ENCODE results near the gene CFAP73.
A peak's percentile ranks its signal among the peaks of the same experiment; 100 is the strongest.

Gene CFAP73

DNA sequence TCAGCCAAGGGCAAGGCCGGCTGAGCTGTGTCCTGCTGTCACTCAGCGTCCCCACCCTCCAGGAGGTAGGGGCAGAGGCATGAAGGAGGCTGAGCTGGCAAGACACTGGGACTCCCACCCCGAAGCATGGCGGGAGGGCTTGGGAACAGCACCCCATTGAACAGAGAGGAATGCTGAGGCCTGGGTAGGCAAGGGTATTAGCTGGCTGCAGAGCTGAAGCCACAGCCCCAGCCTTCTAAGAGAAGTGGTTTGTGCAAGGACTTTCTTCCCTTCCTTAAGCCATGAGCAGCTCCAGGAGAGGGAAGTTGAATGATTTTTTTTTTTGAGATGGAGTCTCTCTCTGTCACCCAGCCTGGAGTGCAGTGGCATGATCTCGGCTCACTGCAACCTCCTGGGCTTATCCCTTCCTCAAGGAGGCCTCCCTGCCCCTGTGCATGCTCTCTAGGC, 6.6 kb upstream of the CFAP73 start:
- DNase-seq: no peak

DNA sequence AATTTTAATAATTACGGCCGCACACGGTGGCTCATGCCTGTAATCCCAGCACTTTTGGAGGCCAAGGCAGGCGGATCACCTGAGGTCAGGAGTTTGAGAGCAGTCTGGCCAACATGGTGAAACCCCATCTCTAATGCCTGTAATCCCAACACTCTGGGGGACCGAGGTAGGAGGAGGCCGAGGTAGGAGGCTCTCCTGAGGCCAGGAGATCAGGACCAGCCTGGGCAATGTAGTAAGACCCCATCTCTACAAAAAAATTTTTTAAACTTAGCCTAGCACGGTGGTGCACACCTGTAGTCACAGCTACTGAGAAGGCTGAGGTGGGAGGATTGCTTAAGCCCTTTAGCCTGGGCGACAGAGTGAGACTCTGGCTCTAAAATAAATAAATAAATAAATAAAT, 5.6 kb upstream of the CFAP73 start:
- DNase-seq: no peak

DNA sequence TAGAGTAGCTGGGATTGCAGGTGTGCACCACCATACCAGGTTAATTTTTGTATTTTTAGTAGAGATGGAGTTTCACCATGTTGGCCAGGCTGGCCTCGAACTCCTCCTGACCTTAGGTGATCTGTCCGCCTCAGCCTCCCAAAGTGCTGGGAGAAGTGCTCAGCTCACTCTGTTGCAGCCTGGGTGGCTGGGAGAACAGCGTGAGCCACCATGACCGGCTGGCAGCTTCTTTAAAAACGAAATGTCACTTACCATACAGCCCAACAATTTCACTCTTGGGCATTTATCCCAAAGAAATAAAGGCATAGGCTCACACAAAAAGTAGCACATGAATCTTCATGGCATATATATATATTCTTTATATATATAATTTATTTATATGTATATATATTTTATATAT, 4.7 kb upstream of the CFAP73 start:
- no peak for DNase-seq

DNA sequence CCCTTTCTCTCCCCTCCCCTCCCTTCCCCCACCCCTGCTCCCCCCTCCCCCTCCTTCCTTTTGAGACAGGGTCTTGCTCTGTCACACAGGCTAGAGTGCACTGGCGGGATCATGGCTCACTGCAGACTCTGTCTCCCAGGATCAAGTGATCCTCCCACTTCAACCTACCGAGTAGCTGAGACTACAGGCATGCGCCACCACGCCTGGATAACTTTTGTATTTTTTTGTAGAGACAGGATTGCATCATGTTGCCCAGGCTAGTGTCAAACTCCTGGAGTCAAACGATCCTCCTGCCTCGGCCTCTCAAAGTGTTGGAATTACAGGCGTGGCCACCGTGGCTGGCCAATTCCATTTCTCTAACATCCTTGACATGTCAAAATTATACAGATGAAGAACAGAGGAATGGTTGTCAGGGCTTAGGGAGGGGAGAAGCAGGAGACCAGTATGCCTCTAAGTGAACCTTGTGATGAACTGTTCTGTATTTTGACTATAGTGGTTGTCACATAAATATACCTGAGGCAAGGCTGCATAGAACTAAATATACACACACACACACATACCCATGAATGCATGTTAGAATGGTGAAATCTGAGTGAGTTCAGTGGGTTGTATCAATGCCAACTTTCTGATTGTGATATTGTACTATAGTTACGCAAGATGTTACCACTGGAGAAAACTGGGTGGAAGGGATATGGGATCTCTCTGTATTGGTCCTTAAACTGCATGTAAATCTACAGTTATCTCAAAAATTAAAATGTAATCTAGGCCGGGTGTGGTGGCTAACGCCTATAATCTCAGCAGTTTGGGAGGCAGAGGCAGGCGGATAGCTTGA, 3.6 kb upstream of the CFAP73 start:
- DNase-seq: no peak

DNA sequence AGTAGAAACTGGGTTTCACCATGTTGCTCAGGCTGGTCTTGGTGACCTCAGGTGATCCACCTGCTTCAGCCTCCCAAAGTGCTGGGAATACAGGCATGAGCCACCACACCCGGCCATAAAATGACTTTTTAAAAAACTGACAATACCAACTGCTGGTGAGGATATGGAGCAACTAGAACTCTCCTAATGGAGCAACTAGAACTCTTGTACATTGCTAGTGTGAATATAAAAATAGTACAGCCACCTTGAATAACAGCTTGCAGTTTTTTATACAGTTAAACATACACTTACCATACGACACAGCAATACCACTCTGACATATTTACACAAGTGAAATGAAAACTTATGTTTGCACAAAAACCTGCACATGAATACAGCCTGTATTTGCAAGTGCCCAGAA, 2.5 kb upstream of the CFAP73 start:
- DNase-seq: no peak

DNA sequence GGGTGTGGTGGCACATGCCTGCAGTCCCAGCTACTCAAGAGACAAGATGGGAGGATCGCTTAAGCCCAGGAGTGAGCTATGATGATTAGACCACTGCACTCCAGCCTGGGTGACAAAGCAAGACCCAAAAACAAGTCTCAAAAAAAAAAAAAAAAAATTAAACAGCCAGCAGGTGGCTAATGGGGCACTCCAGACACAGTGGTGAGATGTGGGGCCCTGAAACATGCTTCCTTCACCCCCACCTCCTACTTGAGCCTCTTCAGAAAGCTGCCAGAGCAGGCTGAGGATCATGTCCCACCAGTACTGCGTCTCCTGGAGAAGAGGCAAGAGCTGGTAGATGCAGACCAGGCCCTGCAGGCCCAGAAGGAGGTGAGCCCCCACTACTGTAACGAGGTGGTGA, 2.1 kb downstream of the CFAP73 start:
- DNase-seq: no peak

DNA sequence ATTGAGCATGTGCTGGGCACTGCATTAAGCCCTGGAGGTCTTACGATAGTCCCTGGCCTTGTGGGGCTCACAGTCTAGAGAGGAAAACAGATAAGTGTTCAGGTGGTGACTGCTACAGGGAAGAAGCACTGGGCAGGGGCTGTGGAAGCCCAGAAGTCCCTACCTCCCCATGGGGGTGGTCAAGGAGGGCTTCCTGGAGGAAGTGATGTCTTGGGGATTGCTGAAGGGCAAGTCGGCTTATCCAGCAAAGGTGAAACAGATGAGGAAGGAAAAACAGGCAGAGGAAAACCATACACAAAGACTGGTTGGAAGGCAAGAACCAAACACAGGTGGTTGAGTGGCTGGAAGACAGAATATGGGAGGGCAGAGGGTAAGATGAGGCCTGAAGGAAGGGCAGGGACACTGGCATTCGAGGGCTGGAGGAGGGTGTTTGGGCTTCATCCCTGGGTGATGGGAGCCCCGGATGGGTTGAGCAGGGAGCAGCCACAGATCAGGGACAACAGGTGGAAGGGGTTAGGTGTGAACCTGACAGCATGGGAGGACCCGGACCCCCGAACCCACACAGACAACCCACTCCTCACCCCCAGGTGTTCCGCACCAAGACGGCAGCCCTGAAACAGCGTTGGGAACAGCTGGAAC, 2.8 kb downstream of the CFAP73 start:
- DNase-seq: no peak

DNA sequence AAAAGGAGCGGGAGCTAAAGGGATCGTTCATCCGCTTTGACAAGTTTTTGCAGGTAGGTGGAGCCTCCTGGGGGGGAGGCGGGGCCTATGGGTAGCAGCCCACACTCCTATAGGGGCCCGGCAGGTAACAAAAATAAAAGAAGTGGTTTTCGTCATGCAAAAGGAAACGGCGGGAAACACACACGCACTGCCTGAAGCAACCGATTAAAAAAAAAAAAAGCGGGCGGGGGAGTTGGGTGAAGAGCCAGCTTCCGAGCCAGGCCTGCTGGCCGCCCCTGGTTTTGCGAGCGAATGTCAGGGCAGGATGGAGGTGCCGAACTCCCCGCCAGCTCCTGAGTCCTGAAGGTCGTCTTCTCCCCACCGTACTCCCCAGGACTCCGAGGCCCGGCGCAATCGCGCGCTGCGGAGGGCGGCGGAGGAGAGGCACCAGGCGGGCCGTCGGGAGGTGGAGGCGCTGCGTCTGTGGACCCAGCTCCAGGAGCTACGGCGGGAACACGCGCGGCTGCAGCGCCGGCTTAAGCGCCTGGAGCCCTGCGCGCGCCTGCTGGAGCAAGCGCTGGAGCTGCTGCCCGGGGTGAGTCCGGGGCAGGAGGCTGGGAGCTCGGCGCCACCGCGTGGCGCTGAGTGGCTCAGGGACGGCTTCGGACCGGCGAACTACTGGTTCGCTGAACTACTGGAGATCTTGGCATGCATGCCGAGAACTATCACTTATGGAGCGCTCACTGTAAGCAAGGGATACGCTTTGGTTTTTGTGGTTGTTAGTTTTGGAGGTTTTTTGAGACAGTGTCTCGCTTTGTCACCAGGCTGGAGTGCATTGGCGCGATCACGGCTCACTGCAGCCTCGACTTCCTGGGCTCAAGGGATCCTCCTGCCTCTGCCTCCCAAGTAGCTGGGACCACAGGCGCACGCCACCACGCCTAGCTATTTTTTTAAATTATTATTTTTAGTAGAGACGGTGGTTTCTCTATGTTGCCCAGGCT, 3.6 kb downstream of the CFAP73 start:
- peak; percentile 38 for DNase-seq

DNA sequence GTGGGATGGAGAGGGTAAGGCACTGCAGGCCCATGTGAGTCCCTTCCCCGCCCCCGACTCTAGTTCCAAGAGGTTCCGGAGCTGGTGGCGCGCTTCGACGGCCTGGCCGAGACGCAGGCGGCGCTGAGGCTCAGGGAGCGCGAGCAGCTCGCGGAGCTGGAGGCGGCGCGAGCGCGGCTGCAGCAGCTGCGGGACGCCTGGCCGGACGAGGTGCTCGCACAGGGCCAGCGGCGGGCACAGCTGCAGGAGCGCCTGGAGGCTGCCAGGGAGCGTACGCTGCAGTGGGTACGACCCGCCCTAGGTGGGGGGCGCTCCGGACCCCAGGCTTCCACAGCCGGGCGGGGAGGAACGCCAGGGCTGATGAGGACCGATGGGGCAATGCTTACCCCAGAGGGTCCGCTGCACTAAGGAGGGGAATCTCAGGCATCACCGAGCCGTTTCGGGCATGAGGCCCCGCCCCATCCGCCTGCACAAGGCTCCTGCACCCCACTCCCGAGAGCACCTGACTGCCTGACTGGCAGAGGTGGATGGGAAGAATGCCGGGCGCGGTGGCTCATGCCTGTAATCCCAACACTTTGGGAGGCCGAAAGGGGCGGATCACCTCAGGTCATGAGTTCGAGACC, 4.9 kb downstream of the CFAP73 start:
- DNase-seq: no peak

DNA sequence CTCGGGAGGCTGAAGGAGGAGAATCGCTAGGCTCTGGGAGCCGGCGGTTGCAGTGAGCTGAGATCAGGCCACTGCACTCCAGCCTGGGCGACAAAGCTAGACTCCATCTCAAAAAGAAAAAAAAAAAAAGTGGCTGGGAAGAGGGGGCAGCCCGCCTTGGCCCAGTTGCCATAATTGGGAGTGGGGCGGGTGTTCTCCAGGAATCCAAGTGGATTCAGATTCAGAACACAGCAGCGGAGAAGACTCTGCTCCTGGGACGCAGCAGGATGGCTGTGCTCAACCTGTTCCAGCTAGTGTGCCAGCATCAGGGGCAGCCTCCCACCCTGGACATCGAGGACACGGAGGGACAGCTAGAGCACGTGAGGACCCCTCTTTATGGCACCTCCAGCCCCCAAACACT, 5.5 kb downstream of the CFAP73 start:
- no peak for DNase-seq

DNA sequence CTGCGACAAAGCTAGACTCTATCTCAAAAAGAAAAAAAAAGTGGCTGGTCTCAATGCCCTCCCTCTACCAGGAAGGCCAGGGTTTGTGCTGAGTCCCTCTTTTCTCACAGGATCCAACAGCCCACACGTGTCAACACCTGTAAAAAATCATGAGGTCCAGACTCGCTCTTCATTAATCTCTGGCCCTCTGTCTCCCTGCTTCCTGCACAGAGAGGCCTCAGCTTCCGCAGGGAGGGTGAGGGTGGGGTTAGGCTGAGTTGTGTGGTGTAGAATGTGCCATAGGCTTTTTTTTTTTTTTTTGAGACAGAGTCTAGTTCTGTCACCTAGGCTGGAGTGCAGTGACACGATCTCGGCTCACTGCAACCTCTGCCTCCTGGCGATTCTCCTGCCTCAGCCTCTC, 6.1 kb downstream of the CFAP73 start:
- no peak for DNase-seq

DNA sequence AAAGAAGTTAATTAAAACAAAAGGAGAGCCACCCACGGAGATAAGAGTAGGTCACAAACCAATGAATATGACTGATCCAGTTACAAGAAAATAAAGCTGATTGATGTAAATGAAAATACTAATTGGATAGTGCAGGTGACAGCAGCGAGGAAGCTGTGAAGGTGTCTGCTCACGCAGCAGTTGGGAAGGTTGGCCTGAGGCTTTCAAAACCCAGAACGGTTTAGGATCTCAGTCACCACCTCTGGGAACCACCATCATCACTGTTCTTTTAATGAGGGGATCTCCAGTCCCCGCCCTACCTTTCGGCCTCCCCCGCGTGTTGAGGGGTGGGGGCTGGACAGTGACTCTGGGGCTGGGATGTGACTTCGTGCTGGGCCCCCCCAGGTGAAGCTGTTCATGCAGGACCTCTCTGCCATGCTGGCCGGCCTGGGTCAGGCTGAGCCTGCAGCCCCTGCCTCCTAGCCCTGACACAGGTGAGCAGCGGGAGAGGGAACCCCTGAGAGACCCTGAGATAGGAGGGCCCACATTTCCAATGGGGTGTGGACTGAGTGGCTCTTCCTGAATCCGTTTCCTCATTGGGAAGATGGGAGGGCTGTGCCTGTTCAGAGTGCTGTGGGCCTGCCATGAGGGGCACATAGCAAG, 7.8 kb downstream of the CFAP73 start:
- DNase-seq: no peak

DNA sequence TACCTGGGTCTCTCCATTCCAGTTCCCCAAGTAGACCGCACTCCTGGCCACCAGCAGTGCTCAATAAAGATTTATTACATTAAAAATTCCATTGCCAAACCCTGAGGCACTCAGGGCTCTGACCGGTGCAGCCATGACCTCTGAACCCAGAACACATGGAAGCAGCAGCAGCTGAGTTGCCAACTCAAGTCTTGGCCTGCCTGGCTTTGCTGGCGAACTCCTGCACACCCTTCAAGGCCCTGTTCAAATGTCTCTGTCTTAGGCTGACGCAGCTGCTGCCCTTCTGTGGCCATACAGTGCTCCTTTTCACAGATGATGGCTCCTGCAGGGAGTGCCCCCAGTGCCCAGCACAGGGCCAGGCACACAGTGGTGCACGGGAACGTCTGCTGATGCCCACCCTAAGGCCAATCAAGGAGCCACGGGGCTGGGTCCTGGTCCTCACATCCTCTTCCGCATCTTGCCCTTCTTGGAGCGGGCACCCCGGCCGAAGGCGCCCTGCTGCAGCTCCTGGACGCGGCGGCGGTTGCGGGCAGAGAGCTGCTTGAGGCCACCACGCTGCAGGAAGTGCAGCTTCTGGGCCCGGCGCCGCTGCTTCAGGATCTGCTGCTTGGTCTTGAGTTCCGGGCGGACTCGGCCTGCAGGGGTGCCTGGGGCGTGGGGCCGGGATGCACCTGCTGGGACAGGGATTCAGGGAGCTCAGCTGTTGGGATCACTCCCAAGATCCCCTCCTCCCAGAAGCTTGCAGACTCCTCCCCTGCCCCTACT, 9.1 kb downstream of the CFAP73 start:
- no peak for DNase-seq

DNA sequence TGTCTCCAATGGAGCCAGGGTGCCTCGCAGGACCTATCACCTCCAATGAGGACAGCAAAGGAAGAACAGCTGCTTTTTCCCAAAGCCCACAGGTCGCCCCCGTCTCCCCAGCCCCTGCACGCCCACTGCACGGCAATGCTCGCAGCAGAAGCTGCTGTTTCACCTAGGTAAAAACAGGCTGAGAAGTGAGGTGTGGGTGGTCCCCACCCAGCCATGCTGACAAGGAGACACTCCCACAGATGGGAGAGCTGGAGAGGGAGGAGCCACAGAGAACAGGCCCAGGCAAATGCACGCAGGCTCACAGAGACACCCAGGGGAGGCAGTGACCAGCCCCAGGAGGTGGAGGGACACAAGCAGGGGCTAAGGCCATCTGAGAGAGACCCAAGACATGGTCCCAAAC, 10.4 kb downstream of the CFAP73 start:
- no peak for DNase-seq

DNA sequence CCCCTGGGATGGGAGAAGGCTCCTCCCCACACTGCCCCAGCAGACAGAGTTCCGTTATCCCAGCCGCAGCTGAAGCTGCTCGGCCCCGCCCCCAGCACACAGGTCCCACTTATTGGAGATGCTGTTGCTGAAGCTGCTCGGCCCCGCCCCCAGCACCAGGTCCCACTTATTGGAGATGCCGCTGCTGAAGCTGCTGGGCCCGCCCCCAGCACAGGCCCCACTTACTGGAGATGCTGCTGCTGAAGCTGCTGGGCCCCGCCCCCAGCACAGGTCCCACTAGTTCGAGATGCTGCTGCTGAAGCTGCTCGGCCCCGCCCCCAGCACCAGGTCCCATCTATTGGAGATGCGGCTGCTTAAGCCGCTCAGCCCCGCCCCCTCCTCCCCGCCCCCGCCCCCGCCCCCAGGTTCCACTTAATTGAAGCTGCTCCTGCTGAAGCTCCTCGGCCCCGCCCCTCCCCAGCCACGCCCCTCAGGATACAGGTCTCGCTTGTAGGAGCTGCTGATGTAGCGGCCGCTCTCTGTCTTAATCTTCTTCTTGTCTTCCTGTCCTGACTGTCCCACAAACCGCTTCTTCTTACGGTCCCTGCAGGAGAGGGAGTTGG, 12.0 kb downstream of the CFAP73 start:
- no peak for DNase-seq

DNA sequence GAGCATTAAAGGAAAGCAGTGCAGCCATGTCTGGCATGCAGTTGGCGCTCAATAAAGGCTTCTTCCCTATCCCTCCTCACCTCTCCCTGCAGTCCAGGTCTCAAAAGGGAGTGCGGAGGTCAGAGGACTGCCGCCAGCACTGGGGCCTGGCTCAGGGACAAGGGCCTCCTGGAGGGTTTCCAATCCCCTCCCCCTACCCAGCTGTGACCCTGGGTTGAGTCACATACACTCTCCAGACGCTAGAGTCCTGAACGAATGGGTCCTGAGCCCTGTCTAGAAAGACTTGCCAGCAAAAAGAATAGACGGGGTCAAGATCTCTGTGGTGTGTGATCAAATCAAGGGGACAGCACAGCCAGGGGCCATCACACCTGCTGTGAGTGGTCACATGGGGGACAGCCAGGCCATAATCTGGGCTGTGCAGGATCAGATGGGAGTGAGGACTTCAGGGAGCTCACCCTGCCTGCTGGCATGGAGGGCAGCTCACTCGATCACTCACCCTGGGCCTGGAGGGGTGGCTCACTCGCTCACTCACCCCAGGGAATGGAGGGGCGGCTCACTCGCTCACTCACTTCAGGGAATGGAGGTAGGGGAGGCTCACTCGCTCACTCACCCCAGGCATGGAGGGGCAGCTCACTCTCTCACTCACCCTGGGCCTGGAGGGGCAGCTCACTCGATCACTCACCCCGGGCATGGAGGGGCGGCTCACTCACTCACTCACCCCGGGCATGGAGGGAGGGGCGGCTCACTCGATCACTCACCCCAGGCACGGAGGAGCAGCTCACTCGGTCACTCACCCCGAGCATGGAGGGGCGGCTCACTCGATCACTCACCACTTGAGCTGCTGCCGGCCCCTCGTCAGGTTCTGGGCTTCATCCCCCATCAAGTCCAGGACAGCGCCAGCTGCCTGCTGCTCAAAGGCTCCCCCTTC, 12.8 kb downstream of the CFAP73 start:
- DNase-seq: no peak

DNA sequence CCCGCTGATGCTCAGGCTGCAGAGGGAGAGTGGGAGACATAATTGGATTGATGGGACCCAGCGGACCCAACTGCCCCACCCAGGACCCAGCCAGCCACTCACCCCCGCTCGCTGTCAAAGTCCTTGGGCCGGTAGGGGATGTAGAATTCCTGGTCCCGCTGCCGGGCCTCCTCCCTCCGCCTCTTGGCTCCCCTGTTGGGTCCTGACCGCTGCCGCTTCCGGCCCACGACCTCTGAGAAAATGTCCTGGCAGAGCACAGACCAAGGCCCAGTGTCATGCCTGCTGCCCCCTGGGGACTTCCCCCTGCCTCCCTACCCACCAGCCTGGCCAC, 13.5 kb downstream of the CFAP73 start:
- DNase-seq: no peak

DNA sequence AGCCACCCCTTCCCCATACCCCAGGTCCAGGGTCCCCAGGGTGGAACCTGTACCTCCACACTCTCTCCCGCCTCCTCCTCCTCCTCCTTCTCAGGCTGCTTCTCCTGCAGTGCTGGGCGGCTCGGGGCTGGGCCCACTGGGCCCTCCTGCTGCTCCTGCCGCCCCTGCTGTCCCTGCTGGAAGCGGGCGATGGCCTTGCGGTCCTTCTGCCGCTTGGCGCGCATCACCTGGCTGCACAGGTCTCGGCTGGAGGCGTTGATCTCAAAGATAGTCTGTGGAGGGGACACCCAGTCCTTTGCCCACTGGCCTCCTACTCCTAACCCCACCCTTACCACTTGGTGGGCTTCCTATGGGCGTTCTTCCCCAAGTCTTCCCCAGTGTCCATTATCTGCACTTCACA, 14.5 kb downstream of the CFAP73 start:
- DNase-seq: no peak

DNA sequence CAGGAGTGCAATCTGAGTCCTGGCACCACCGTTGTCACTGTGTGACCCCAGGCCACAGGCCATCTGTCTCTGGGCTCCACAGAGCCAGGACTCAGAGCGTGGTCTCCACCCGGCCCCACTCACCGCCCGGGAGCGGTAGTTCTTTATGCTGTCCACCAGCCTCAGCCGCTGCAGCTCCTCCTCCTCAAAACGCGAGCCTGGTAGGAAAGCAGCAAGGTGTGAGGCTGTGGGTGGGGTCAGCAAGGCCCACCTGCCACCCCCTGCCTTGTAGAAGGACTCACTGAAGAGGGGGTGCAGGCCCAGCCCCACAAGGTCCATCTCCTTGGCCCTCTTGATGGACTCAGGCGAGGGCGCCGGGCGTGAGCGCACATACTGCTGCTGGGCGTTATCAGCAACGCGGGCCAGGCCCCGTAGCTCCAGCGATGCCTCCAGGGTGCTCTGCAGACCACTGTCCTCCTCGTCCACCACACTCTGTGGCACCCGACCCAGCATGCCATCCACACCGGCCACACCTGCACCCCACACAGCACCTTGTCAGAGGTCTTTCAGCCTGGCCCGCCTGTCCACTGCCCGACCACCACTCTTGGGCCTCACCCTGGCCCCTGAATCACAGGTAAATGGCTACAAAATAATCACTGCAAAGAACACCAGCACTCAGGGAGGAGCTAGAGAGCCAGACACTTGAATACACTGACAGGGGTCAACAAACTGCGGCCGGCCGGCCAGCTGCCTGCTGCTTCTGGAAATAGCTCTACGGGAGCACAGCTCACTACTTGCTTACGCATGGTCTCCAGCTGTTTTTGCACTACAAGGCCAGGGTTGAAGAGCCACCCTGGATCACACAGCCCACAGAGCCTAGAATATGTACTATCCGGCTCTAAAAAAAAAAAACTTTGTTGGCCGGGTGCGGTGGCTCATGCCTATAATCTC, 16.3 kb downstream of the CFAP73 start:
- no peak for DNase-seq
